Measurements from ENCODE around the gene CDC42BPB. TPM values are rescaled to one million over a fixed set of nuclear protein-coding genes. Genes with fewer than 3 reads are reported as not detected.

CDC42BPB gene
- total and polyA plus RNA-seq, 2 of the 13 experiments (the other 11 are each of a cell fraction or from before 2014, with no cell fraction given) = 19.7 to 32.3 TPM

GRCh38 chr14:102933618-102934231 is 123.6 kb downstream of the CDC42BPB start (continued):
- TF ChIP-seq ZBTB33 (CRISPR knock-in tag; IDR thresholded peaks at IDR 0.05) = peak; percentile 81
- TF ChIP-seq ASH2L (IDR thresholded peaks at IDR 0.05; ENCODE audit: insufficient read length, low read depth, low read length) = no peak
- no peak for TF ChIP-seq POLR2G (IDR thresholded peaks at IDR 0.05; ENCODE audit: low read depth, low read length)
- no peak for TF ChIP-seq ZNF414 (CRISPR knock-in tag; IDR thresholded peaks at IDR 0.05)
- TF ChIP-seq JDP2 (CRISPR knock-in tag; IDR thresholded peaks at IDR 0.05; ENCODE audit: borderline replicate concordance) = no peak
- no peak for TF ChIP-seq CHCHD3 (CRISPR knock-in tag; IDR thresholded peaks at IDR 0.05)
- TF ChIP-seq ZBTB38 (CRISPR knock-in tag; IDR thresholded peaks at IDR 0.05) = peak; percentile 48; the same call in 1 of the 2 replicates
- TF ChIP-seq AGO2 (optimal IDR thresholded peaks at IDR 0.05; ENCODE audit: low read depth, low read length) = peak; percentile 60
- no peak for TF ChIP-seq TBX2 (CRISPR knock-in tag; IDR thresholded peaks at IDR 0.05; ENCODE audit: borderline replicate concordance)
- no peak for TF ChIP-seq THAP7 (CRISPR knock-in tag; IDR thresholded peaks at IDR 0.05)
- TF ChIP-seq ZNF687 (CRISPR knock-in tag; IDR thresholded peaks at IDR 0.05) = 0 out of 2 replicates have a peak, but pooled peaks have one; percentile 18
- no peak for TF ChIP-seq ZSCAN5A (CRISPR knock-in tag; IDR thresholded peaks at IDR 0.05; ENCODE audit: borderline replicate concordance)
- TF ChIP-seq KLF11 (CRISPR knock-in tag; IDR thresholded peaks at IDR 0.05) = no peak
- no peak for TF ChIP-seq PRDM4 (CRISPR knock-in tag; IDR thresholded peaks at IDR 0.05; ENCODE audit: borderline replicate concordance)
- TF ChIP-seq SNAI1 (CRISPR knock-in tag; IDR thresholded peaks at IDR 0.05; ENCODE audit: borderline replicate concordance) = no peak
- TF ChIP-seq PTBP1 (IDR thresholded peaks at IDR 0.05; ENCODE audit: low read depth, low read length, poor library complexity, severe bottlenecking) = no peak
- TF ChIP-seq ZFP36 (IDR thresholded peaks at IDR 0.05; ENCODE audit: borderline replicate concordance, low read depth, low read length, partially characterized antibody) = no peak
